Measurements from ENCODE around the gene SULT1C3.

The SULT1C3 gene

DNA sequence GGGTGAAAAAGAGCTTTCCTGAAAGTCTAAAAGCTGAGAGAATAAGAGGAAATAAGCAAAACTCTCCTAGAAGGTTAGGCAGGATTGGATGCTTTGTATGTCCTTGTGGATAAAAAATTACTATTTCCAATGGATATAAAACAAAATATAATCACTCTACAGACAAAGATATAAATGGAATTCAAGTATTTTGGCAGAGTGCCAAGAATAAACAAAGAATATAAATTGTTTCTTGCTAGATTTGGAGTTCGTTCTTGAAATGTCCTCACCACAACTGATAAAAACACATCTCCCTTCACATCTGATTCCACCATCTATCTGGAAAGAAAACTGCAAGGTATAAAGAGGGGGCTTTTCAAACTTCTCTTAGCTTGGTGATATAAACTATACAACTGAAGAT lies 13.3 kb downstream of the SULT1C3 start:
- H3K27me3 ChIP-seq (ENCODE audit: control insufficient read depth, insufficient read depth, low read length), result no peaks in the 10 kb centered on the region
- no peaks in the 10 kb centered on the region for H3K4me1 ChIP-seq (ENCODE audit: control insufficient read depth, insufficient read depth, low read length)
- H3K9ac ChIP-seq (ENCODE audit: low read length), result no peak overlapping the region
- no peaks in the 10 kb centered on the region for H3K36me3 ChIP-seq (ENCODE audit: control insufficient read depth, insufficient read depth, low read length)
- no peaks in the 10 kb centered on the region for H3K9me3 ChIP-seq (ENCODE audit: control insufficient read depth, low read length)
- H3K4me3 ChIP-seq (ENCODE audit: low read length), result no peak overlapping the region

GRCh38 chr2:108257757-108258331 lies 18.1 kb downstream of the SULT1C3 start:
- H3K9ac ChIP-seq (ENCODE audit: low read length), result no peak overlapping the region
- H3K36me3 ChIP-seq (ENCODE audit: control insufficient read depth, insufficient read depth, low read length), result no peaks in the 10 kb centered on the region
- H3K4me1 ChIP-seq (ENCODE audit: control insufficient read depth, insufficient read depth, low read length), result no peaks in the 10 kb centered on the region
- H3K9me3 ChIP-seq (ENCODE audit: control insufficient read depth, low read length), result no peaks in the 10 kb centered on the region
- H3K27me3 ChIP-seq (ENCODE audit: control insufficient read depth, insufficient read depth, low read length), result no peaks in the 10 kb centered on the region
- no peak overlapping the region for H3K4me3 ChIP-seq (ENCODE audit: low read length)

- no peaks in the 10 kb centered on the region for H3K27me3 ChIP-seq (ENCODE audit: control insufficient read depth, insufficient read depth, low read length)
- no peaks in the 10 kb centered on the region for H3K36me3 ChIP-seq (ENCODE audit: control insufficient read depth, insufficient read depth, low read length)
- H3K4me1 ChIP-seq (ENCODE audit: control insufficient read depth, insufficient read depth, low read length), result peaks cover 24% of the 10 kb centered on the region
- no peak overlapping the region for H3K4me3 ChIP-seq (ENCODE audit: low read length)
- no peak overlapping the region for H3K9ac ChIP-seq (ENCODE audit: low read length)
- no peaks in the 10 kb centered on the region for H3K9me3 ChIP-seq (ENCODE audit: control insufficient read depth, low read length)
Observed at GRCh38 chr2:108260773-108261172, 21.0 kb downstream of the SULT1C3 start.

DNA sequence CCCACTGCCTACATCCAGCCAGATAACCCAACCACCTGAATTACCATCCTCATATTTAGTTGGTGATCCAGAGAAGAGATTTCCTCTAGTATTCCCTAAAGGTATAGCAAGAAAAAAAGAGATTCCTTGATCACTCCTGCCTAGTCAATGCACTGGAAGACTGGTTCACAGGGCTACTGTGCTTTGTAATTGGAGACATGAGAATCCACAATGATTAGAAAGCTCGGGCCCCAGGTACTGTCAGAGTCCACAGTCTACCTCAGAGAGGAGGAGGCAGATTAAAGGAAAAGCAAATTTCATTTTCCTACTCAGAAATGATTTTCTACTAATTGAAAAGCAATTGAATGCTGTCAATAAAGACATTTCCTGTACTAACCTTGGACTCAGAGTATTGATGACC lies 22.3 kb downstream of the SULT1C3 start:
- Histone ChIP-seq H3K9ac (ENCODE audit: low read length) (no peak overlapping the region), H3K9me3 (ENCODE audit: control insufficient read depth, low read length) (no peaks in the 10 kb centered on the region), H3K36me3 (ENCODE audit: control insufficient read depth, insufficient read depth, low read length) (no peaks in the 10 kb centered on the region), H3K4me1 (ENCODE audit: control insufficient read depth, insufficient read depth, low read length) (peaks cover 27% of the 10 kb centered on the region), H3K27me3 (ENCODE audit: control insufficient read depth, insufficient read depth, low read length) (no peaks in the 10 kb centered on the region), H3K4me3 (ENCODE audit: low read length) (no peak overlapping the region)

GRCh38 chr2:108263401-108263800 lies 23.6 kb downstream of the SULT1C3 start:
- no peaks in the 10 kb centered on the region for H3K27me3 ChIP-seq (ENCODE audit: control insufficient read depth, insufficient read depth, low read length)

GRCh38 chr2:108266218-108266617 lies 26.4 kb downstream of the SULT1C3 start:
- no peaks in the 10 kb centered on the region for H3K36me3 ChIP-seq (ENCODE audit: control insufficient read depth, insufficient read depth, low read length)
- H3K4me1 ChIP-seq (ENCODE audit: control insufficient read depth, insufficient read depth, low read length), result peaks cover 68% of the 10 kb centered on the region
- no peaks in the 10 kb centered on the region for H3K27me3 ChIP-seq (ENCODE audit: control insufficient read depth, insufficient read depth, low read length)
- no peaks in the 10 kb centered on the region for H3K9me3 ChIP-seq (ENCODE audit: control insufficient read depth, low read length)
- H3K9ac ChIP-seq (ENCODE audit: low read length), result no peak overlapping the region
- H3K4me3 ChIP-seq (ENCODE audit: low read length), result no peak overlapping the region

More at GRCh38 chr2:108263401-108263800, 23.6 kb downstream of the SULT1C3 start:
- H3K9me3 ChIP-seq (ENCODE audit: control insufficient read depth, low read length), result no peaks in the 10 kb centered on the region
- H3K36me3 ChIP-seq (ENCODE audit: control insufficient read depth, insufficient read depth, low read length), result no peaks in the 10 kb centered on the region
- peaks cover 40% of the 10 kb centered on the region for H3K4me1 ChIP-seq (ENCODE audit: control insufficient read depth, insufficient read depth, low read length)
- H3K4me3 ChIP-seq (ENCODE audit: low read length), result no peak overlapping the region
- no peak overlapping the region for H3K9ac ChIP-seq (ENCODE audit: low read length)

DNA sequence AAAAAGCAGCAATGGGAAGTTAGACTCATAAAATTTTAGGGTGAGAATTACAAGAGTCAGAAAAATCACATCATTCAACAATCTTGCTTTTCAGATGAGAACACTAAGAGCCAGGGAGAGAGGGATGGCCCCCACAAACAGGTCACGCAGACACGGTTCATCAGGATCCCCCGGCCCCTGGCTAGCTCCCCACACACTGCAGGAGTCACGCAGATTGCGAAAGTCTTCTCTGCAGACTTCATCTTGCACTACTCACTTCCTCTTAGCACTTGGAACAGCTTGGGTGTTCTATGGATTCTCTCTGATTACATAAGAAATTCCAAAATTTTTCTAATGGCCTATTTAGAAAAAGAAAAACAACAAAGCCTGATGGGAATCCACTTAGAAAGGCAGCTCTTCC lies 27.3 kb downstream of the SULT1C3 start:
- Histone ChIP-seq H3K36me3 (ENCODE audit: control insufficient read depth, insufficient read depth, low read length) (no peaks in the 10 kb centered on the region), H3K4me3 (ENCODE audit: low read length) (no peak overlapping the region), H3K4me1 (ENCODE audit: control insufficient read depth, insufficient read depth, low read length) (peaks cover 77% of the 10 kb centered on the region), H3K9ac (ENCODE audit: low read length) (peak overlapping the region; percentile 49), H3K9me3 (ENCODE audit: control insufficient read depth, low read length) (no peaks in the 10 kb centered on the region), H3K27me3 (ENCODE audit: control insufficient read depth, insufficient read depth, low read length) (no peaks in the 10 kb centered on the region)

DNA sequence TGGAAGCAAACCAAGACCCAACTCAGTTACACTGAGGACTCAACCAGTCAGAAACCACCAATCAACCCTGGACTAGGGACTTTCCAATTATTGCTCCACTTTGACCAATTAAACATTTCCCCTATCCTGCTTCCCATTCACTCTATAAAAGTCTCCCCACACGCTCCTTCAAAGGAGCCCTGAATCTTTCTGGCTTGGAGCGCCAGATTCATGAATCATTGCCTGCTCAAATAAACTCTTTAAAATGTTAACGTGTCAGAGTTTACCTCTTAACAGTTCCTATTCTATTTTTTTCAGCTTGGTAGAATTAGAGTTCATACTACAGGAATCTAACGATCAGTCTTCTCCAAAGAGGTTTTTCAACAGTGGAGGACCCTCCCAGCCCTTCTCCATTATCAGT lies 28.2 kb downstream of the SULT1C3 start:
- Histone ChIP-seq H3K27me3 (ENCODE audit: control insufficient read depth, insufficient read depth, low read length) (no peaks in the 10 kb centered on the region), H3K4me1 (ENCODE audit: control insufficient read depth, insufficient read depth, low read length) (peaks cover 82% of the 10 kb centered on the region), H3K4me3 (ENCODE audit: low read length) (no peak overlapping the region), H3K9me3 (ENCODE audit: control insufficient read depth, low read length) (no peaks in the 10 kb centered on the region), H3K36me3 (ENCODE audit: control insufficient read depth, insufficient read depth, low read length) (no peaks in the 10 kb centered on the region), H3K9ac (ENCODE audit: low read length) (peak overlapping the region; percentile 49)

GRCh38 chr2:108270346-108270745 lies 30.6 kb downstream of the SULT1C3 start:
- no peaks in the 10 kb centered on the region for H3K36me3 ChIP-seq (ENCODE audit: control insufficient read depth, insufficient read depth, low read length)
- H3K4me1 ChIP-seq (ENCODE audit: control insufficient read depth, insufficient read depth, low read length), result peaks cover 63% of the 10 kb centered on the region
- H3K9ac ChIP-seq (ENCODE audit: low read length), result no peak overlapping the region
- H3K4me3 ChIP-seq (ENCODE audit: low read length), result no peak overlapping the region
- no peaks in the 10 kb centered on the region for H3K9me3 ChIP-seq (ENCODE audit: control insufficient read depth, low read length)
- H3K27me3 ChIP-seq (ENCODE audit: control insufficient read depth, insufficient read depth, low read length), result no peaks in the 10 kb centered on the region

DNA sequence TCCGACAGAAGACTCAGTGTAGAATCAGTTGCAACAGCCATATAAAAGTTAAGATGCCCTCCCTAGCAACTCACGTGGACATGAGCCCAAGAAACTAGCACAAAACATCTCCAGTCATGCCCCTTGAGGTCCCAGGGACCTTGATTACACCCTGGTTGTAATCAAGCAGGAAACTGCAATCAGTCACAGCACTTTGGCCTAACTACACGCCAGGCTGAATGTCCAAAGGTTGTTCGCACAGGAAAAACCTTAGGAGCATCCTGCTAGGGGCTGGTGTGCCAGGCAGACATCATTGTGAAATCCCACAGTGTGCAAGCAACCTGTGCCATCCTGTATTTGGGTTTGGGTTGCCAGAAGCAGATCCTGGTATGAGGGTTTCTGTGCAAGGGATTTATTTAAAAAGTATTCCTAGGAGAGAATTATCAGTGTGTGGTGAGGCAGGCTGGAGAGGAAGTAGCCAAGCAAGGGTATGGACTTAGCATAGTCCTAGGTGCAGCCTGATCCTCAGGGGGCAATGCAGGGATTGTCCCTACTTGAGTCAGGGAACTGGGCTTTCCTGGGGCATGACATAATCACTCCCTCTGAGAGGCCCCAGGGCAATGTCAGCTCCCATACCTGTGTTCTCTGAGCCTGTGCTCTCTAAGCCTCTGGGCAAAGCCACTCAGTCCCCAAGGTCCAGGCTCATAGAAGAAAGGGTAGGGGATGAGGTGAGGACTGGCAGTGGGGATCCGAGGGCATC lies 31.2 kb downstream of the SULT1C3 start:
- Histone ChIP-seq H3K27me3 (ENCODE audit: control insufficient read depth, insufficient read depth, low read length) (no peaks in the 10 kb centered on the region), H3K9me3 (ENCODE audit: control insufficient read depth, low read length) (no peaks in the 10 kb centered on the region), H3K4me1 (ENCODE audit: control insufficient read depth, insufficient read depth, low read length) (peaks cover 59% of the 10 kb centered on the region), H3K9ac (ENCODE audit: low read length) (no peak overlapping the region), H3K36me3 (ENCODE audit: control insufficient read depth, insufficient read depth, low read length) (no peaks in the 10 kb centered on the region), H3K4me3 (ENCODE audit: low read length) (peak overlapping the region; percentile 9)

GRCh38 chr2:108271691-108272253 lies 32.0 kb downstream of the SULT1C3 start:
- H3K4me1 ChIP-seq (ENCODE audit: control insufficient read depth, insufficient read depth, low read length), result peaks cover 59% of the 10 kb centered on the region
- no peaks in the 10 kb centered on the region for H3K27me3 ChIP-seq (ENCODE audit: control insufficient read depth, insufficient read depth, low read length)
- H3K36me3 ChIP-seq (ENCODE audit: control insufficient read depth, insufficient read depth, low read length), result no peaks in the 10 kb centered on the region
- H3K9ac ChIP-seq (ENCODE audit: low read length), result peak overlapping the region; percentile 27
- no peaks in the 10 kb centered on the region for H3K9me3 ChIP-seq (ENCODE audit: control insufficient read depth, low read length)
- H3K4me3 ChIP-seq (ENCODE audit: low read length), result peak overlapping the region; percentile 9

- H3K4me3 ChIP-seq (ENCODE audit: low read length), result no peak overlapping the region
- H3K9me3 ChIP-seq (ENCODE audit: control insufficient read depth, low read length), result no peaks in the 10 kb centered on the region
- H3K4me1 ChIP-seq (ENCODE audit: control insufficient read depth, insufficient read depth, low read length), result peaks cover 17% of the 10 kb centered on the region
- H3K36me3 ChIP-seq (ENCODE audit: control insufficient read depth, insufficient read depth, low read length), result no peaks in the 10 kb centered on the region
- H3K9ac ChIP-seq (ENCODE audit: low read length), result no peak overlapping the region
- no peaks in the 10 kb centered on the region for H3K27me3 ChIP-seq (ENCODE audit: control insufficient read depth, insufficient read depth, low read length)
Observed at GRCh38 chr2:108278631-108279030, 38.9 kb downstream of the SULT1C3 start.
